Activated CD4-positive, alpha-beta T cell treated with anti-CD3 and anti-CD28 coated beads, Interleukin-2, amount 50 U/mL, for 1 hour (primary cell): ENCODE measurements around the gene PPP1R9A.

Source experiments
- DNase-seq: peaks from one replicate; pipeline ENCODE4 v3.0.0-alpha.2; 2020

Gene PPP1R9A

GRCh38 chr7:94907026-94907810 lies at the start of gene PPP1R9A:
TSS of gene PPP1R9A (plus strand) at chr7:94907594. CDS start at chr7:94910114, 2,520 bp downstream.
- no peak for DNase-seq

- DNase-seq = no peak
Observed at GRCh38 chr7:94871132-94871531, 36.3 kb upstream of the PPP1R9A start.

GRCh38 chr7:94873239-94873638 lies 34.2 kb upstream of the PPP1R9A start:
- no peak for DNase-seq

GRCh38 chr7:94874036-94874785 lies 33.2 kb upstream of the PPP1R9A start:
- no peak for DNase-seq

GRCh38 chr7:94875201-94875600 lies 32.2 kb upstream of the PPP1R9A start:
- no peak for DNase-seq

- DNase-seq = no peak
Observed at GRCh38 chr7:94877731-94878670, 29.4 kb upstream of the PPP1R9A start.

GRCh38 chr7:94882891-94883290 lies 24.5 kb upstream of the PPP1R9A start:
- no peak for DNase-seq

GRCh38 chr7:94883616-94884015 lies 23.8 kb upstream of the PPP1R9A start:
- DNase-seq = no peak

- no peak for DNase-seq
Observed at GRCh38 chr7:94888551-94888950, 18.8 kb upstream of the PPP1R9A start.

GRCh38 chr7:94888995-94889523 lies 18.3 kb upstream of the PPP1R9A start:
- no peak for DNase-seq

GRCh38 chr7:94890216-94890615 lies 17.2 kb upstream of the PPP1R9A start:
- DNase-seq = no peak

GRCh38 chr7:94893661-94894060 lies 13.7 kb upstream of the PPP1R9A start:
- DNase-seq = no peak

GRCh38 chr7:94897541-94897940 lies 9.9 kb upstream of the PPP1R9A start:
- DNase-seq = no peak

GRCh38 chr7:94898340-94898739 lies 9.1 kb upstream of the PPP1R9A start:
- DNase-seq = no peak

GRCh38 chr7:94901981-94902380 lies 5.4 kb upstream of the PPP1R9A start:
- DNase-seq = no peak

- DNase-seq = no peak
Observed at GRCh38 chr7:94903971-94904370, 3.4 kb upstream of the PPP1R9A start.

GRCh38 chr7:94904982-94905381 lies 2.4 kb upstream of the PPP1R9A start:
- no peak for DNase-seq

- DNase-seq = no peak
Observed at GRCh38 chr7:94906065-94906851, 1.1 kb upstream of the PPP1R9A start.

GRCh38 chr7:94907811-94908322 lies 473 bp downstream of the PPP1R9A start:
- no peak for DNase-seq

- DNase-seq = no peak
Observed at GRCh38 chr7:94908323-94909178, 1.2 kb downstream of the PPP1R9A start.

GRCh38 chr7:94909179-94909466 lies 1.7 kb downstream of the PPP1R9A start:
- no peak for DNase-seq
